Mucosa of descending colon (tissue), 3 donors: ENCODE measurements around the gene PTPRN2. TPM values are rescaled to one million over a fixed set of nuclear protein-coding genes. Genes with fewer than 3 reads are reported as not detected.

Source experiments
- ATAC-seq: fragments of 200-7000 bp; cut with Tn5 transposase; one replicate; pipeline ENCODE4 v1.9.1; 2020; ENCODE audit warnings: mild to moderate bottlenecking, moderate library complexity
- DNase-seq, 3 donors: peaks; one replicate each; pipeline ENCODE4 v3.0.0-alpha.2; 2020
- H3K36me3 ChIP-seq: fragments of 200-600 bp; one replicate; pipeline ENCODE4 v1.8.0; 2021; ENCODE audit warnings: low read depth, mild to moderate bottlenecking
- H3K4me1 ChIP-seq: fragments of 200-600 bp; one replicate; pipeline ENCODE4 v1.8.0; 2021; ENCODE audit warnings: low read depth, mild to moderate bottlenecking
- H3K4me3 ChIP-seq: fragments of 200-600 bp; one replicate; pipeline ENCODE4 v1.8.0; 2021; ENCODE audit warnings: mild to moderate bottlenecking
- H3K9me3 ChIP-seq: fragments of 200-600 bp; one replicate; pipeline ENCODE4 v1.8.0; 2021; ENCODE audit warnings: mild to moderate bottlenecking
- intact Hi-C, 2 donors: fragments of 100-400 bp; cut with DNase I in 1 of 2; cut with micrococcal nuclease in 1 of 2; formaldehyde crosslinking; loops; one replicate each; pipeline versions ENCODE4 v1.11.0 to v1.11.1; 2022; cut with DNase I, micrococcal nuclease
- total RNA-seq, 3 donors: library from RNA; stranded (reverse); fragmentation: NEBNext Ultra II Directional in 2 of 3; extraction: Animal tissue kit (Norgen Biotek cat#: 25700) in 2 of 3; gene quantifications; one replicate each; pipeline versions ENCODE4 v1.2.1 to v1.2.4, GENCODE V29; 2021 to 2023
- TF ChIP-seq, protein P1 (sequence below): fragments of 200-600 bp; IDR thresholded peaks from one replicate; pipeline ENCODE4 v1.8.0; 2022; ENCODE audit warnings: antibody characterized with exemption, mild to moderate bottlenecking
- donor health status: DM: no; HTN: no; CAD: no; lungs with moderate emphysema.
- donor health status: DM: no; HTN: no; CAD: no.
- donor health status: DM: no; HTN: yes; CAD: no.

Gene PTPRN2
- total RNA-seq, 3 donors from 2014 or later, result 12.5 to 28.0 (median 26.2) TPM

DNA sequence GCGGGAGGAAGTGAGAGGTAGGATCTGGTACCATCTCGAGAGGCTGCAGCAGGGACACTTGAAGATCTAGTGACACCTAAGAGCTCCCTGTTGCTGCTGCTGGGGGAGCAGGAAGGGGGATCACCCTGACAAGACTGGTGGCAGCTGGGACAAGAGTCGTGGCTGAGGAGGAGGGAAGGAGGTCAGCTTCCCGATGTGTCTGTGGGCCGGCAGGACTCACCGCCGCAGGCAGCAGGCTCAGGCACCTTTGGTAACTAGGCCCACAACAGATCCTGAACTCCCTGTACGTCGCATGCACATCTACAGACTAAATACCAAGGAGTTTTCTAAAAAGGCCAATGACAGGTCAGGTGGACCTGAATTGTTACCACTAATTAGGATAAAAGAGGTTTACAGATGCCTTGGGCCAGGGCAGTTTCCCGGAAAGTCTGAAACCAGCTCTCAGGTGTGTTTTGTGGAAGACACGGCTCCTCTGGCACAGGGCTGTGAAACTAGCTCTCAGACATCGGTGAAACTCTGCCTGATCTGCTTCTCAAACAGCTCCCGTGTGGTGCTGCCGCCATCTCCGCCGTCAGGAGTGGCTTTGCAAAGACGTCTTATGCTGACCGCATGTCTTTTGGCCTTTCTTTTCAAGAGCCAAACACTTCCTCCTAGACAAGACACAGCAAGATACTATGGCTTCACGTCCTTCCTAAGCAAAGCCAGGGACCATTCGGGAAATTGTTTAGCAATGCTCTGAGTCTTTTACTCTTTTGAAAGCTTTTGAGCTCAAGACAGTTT lies 609.7 kb downstream of the PTPRN2 start:
- TF ChIP-seq, protein P1, sequence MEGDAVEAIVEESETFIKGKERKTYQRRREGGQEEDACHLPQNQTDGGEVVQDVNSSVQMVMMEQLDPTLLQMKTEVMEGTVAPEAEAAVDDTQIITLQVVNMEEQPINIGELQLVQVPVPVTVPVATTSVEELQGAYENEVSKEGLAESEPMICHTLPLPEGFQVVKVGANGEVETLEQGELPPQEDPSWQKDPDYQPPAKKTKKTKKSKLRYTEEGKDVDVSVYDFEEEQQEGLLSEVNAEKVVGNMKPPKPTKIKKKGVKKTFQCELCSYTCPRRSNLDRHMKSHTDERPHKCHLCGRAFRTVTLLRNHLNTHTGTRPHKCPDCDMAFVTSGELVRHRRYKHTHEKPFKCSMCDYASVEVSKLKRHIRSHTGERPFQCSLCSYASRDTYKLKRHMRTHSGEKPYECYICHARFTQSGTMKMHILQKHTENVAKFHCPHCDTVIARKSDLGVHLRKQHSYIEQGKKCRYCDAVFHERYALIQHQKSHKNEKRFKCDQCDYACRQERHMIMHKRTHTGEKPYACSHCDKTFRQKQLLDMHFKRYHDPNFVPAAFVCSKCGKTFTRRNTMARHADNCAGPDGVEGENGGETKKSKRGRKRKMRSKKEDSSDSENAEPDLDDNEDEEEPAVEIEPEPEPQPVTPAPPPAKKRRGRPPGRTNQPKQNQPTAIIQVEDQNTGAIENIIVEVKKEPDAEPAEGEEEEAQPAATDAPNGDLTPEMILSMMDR, result no peak
- Histone ChIP-seq H3K4me1 (no peaks in the 10 kb centered on the region), H3K4me3 (no peak overlapping the region), H3K36me3 (no peaks in the 10 kb centered on the region), H3K9me3 (peaks cover 24% of the 10 kb centered on the region)
- ATAC-seq, result no peak
- intact Hi-C loops, result no loop called here
- no peak for DNase-seq

DNA sequence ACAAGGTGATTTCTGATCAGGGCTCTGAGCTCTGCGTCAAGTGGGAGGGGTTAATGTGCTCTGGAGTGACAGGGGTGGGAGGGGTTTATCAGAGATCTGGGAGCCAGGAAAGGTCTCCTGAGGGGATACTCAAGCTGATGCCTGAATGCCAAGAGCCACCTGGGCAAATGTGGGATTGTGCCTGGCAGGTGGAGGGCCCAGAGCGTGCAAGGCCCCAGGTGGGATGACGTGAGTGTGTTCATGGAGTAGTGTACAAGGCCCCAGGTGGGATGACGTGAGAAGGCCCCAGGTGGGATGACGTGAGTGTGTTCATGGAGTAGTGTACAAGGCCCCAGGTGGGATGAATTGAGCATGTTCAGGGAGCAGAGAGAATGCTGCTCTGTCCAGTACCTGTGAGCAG lies 610.3 kb downstream of the PTPRN2 start:
- no peak for DNase-seq
- peaks cover 26% of the 10 kb centered on the region for H3K9me3 ChIP-seq
- no peak overlapping the region for H3K4me3 ChIP-seq
- TF ChIP-seq, protein P1, result no peak
- intact Hi-C loops, result no loop called here
- H3K36me3 ChIP-seq, result no peaks in the 10 kb centered on the region
- H3K4me1 ChIP-seq, result no peaks in the 10 kb centered on the region
- no peak for ATAC-seq

DNA sequence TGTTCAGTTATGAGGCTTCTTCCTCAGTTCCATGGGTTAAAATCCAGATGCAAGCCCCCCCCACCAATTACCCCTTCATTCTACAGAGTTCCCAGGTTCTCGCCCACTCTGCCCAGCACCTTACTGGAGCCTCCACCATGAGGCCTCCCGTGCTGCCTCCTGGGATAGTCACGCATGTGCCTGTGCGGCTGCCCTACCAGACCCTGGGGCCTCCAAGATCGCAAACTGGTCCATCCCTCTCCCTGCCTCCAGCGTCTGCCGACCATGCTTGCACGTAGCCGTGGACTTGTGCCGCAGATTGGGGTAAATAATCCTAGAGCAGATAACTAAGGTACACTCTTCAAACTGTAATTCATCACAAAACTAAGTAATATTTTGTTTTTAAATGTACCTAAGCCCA lies 611.2 kb downstream of the PTPRN2 start:
- no peak for ATAC-seq
- Histone ChIP-seq H3K9me3 (peaks cover 26% of the 10 kb centered on the region), H3K4me1 (no peaks in the 10 kb centered on the region), H3K4me3 (no peak overlapping the region), H3K36me3 (no peaks in the 10 kb centered on the region)
- intact Hi-C loops, result no loop called here
- TF ChIP-seq, protein P1, result no peak
- no peak for DNase-seq

DNA sequence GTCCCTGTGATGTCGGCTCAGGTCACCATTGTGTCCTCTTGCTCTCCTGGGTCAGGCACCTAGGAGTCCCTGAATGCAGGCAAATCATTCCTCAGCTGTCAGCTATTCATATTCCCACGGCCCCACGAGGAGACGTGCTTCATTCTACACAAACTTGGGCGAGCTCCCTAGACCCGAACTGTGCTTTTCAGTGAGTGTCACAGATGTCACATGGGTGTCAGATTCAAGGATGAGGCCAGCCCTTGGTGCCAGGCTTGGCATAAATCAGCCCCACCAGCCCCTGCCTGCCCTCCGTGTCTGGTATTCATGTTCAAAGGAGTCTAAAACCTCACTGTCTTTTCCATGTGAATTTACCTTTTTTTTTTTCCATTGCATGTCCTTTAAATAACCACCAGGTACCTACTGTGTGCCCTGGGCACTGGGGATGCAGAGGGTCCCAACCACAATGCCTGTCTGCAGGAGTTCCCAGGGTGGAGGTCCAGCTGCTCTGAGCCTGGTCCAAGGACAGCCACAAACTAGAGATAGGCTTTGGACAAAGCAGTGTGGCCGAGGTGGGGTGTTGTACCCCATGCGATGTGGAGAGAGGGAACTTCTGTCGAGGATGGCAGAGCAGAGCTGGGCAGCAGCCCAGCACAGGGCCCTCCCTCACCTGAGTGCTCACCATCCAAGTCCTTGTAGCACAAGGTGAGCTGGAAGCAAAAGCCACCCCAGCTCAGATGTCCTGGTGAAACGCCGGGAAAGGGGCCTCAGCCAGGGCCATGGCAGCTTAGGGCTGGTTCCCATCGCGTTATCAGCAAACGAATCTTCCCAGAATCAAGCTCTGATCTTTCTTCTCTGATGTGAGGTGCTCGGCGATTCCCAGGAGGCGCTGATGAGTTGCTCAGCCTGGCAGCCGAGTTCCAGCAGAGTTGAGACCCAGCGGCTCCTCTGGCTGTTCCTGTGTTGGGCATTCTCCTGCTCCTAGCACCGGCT lies 611.9 kb downstream of the PTPRN2 start:
- intact Hi-C loops, result no loop called here
- Histone ChIP-seq H3K9me3 (peaks cover 26% of the 10 kb centered on the region), H3K36me3 (no peaks in the 10 kb centered on the region), H3K4me3 (no peak overlapping the region), H3K4me1 (no peaks in the 10 kb centered on the region)
- no peak for ATAC-seq
- TF ChIP-seq, protein P1, result no peak
- no peak for DNase-seq

DNA sequence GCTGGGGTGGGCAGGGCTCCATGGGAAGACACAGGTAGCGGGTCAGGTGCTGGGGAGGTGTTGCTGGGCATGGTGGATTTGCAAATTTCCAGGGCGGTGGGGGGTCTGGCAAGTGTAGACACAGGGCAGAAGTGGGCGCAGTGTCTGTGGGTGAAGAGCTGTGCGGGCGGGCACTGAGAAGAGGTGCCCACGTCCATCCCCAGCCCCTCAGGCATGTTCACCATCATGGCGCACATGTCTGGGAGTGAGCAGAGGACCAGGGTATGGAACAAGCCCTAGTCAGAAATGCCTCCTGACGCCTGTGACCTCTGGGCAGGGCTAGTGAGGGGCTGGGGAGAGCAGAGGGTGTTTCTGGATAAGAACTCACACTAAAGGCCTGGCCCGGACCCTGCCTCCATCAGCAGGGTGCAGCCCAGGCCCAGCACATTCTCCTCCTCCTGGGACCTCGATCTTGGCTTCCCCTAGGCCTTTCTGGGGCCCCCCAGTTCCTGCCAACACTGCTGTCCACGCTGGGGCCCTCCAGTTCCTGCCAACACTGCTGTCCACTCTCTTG lies 612.9 kb downstream of the PTPRN2 start:
- ATAC-seq (no peak), DNase-seq (no peak)
- intact Hi-C loops, result no loop called here
- H3K4me3 ChIP-seq, result no peak overlapping the region
- no peaks in the 10 kb centered on the region for H3K36me3 ChIP-seq
- H3K4me1 ChIP-seq, result no peaks in the 10 kb centered on the region
- TF ChIP-seq, protein P1, result no peak
- peaks cover 26% of the 10 kb centered on the region for H3K9me3 ChIP-seq
